Mucosa of descending colon (tissue), 3 donors: ENCODE measurements around the gene RPAP3. TPM values are rescaled to one million over a fixed set of nuclear protein-coding genes. Genes with fewer than 3 reads are reported as not detected.

ENCODE experiments used
- ATAC-seq: fragments of 200-7000 bp; cut with Tn5 transposase; one replicate; pipeline ENCODE4 v1.9.1; 2020; ENCODE audit warnings: mild to moderate bottlenecking, moderate library complexity
- DNase-seq, 3 donors: peaks; one replicate each; pipeline ENCODE4 v3.0.0-alpha.2; 2020
- H3K36me3 ChIP-seq: fragments of 200-600 bp; one replicate; pipeline ENCODE4 v1.8.0; 2021; ENCODE audit warnings: low read depth, mild to moderate bottlenecking
- H3K4me1 ChIP-seq: fragments of 200-600 bp; one replicate; pipeline ENCODE4 v1.8.0; 2021; ENCODE audit warnings: low read depth, mild to moderate bottlenecking
- H3K4me3 ChIP-seq: fragments of 200-600 bp; one replicate; pipeline ENCODE4 v1.8.0; 2021; ENCODE audit warnings: mild to moderate bottlenecking
- H3K9me3 ChIP-seq: fragments of 200-600 bp; one replicate; pipeline ENCODE4 v1.8.0; 2021; ENCODE audit warnings: mild to moderate bottlenecking
- intact Hi-C, 2 donors: fragments of 100-400 bp; cut with DNase I in 1 of 2; cut with micrococcal nuclease in 1 of 2; formaldehyde crosslinking; loops; one replicate each; pipeline versions ENCODE4 v1.11.0 to v1.11.1; 2022; cut with DNase I, micrococcal nuclease
- total RNA-seq, 3 donors: library from RNA; stranded (reverse); fragmentation: NEBNext Ultra II Directional in 2 of 3; extraction: Animal tissue kit (Norgen Biotek cat#: 25700) in 2 of 3; gene quantifications; one replicate each; pipeline versions ENCODE4 v1.2.1 to v1.2.4, GENCODE V29; 2021 to 2023
- TF ChIP-seq, protein P1 (sequence below): fragments of 200-600 bp; IDR thresholded peaks from one replicate; pipeline ENCODE4 v1.8.0; 2022; ENCODE audit warnings: antibody characterized with exemption, mild to moderate bottlenecking
- donor health status: DM: no; HTN: no; CAD: no; lungs with moderate emphysema.
- donor health status: DM: no; HTN: no; CAD: no.
- donor health status: DM: no; HTN: yes; CAD: no.

RPAP3 gene
- total RNA-seq, 3 donors from 2014 or later, result 16.5 to 26.0 (median 20.0) TPM

DNA sequence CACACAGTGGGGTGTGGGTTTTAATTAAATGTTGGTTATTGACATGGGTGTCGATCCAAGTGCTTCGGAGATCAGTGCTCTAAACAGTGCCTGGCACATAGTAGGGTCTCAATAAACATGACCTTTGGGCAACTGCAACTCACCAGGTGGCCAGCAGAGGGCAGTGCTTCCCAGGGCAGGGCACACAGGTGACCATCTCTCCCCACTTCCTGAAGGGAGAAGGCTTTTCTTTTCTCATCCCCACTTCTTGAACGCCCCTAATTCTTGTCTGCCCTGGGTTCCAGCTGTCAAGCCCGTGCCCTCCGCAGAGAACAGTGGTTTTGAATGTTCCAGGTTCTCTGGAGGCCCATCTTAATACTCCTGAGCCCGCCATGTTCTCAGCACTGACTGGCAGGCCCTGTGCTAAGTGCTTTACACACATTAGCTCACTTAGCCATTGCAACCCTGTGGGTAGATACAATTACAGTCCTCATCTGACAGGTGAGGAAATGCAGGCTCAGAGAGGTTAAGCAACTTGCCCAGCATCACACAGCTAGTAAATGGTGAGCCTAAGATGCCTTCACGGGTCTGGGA is 36.5 kb upstream of the RPAP3 start:
- peak; percentile 52 for ATAC-seq
- Histone ChIP-seq H3K4me3 (no peak overlapping the region), H3K9me3 (no peaks in the 10 kb centered on the region), H3K4me1 (peaks cover 14% of the 10 kb centered on the region), H3K36me3 (no peaks in the 10 kb centered on the region)
- intact Hi-C loops, result loop anchor here in 1 of 2 donors (10.0 kb wide), 1 partner anchor 92 kb away; no protein-coding TSS in a partner anchor
- peak; percentile 65 to 85 (median 77) for DNase-seq
- TF ChIP-seq, protein P1, sequence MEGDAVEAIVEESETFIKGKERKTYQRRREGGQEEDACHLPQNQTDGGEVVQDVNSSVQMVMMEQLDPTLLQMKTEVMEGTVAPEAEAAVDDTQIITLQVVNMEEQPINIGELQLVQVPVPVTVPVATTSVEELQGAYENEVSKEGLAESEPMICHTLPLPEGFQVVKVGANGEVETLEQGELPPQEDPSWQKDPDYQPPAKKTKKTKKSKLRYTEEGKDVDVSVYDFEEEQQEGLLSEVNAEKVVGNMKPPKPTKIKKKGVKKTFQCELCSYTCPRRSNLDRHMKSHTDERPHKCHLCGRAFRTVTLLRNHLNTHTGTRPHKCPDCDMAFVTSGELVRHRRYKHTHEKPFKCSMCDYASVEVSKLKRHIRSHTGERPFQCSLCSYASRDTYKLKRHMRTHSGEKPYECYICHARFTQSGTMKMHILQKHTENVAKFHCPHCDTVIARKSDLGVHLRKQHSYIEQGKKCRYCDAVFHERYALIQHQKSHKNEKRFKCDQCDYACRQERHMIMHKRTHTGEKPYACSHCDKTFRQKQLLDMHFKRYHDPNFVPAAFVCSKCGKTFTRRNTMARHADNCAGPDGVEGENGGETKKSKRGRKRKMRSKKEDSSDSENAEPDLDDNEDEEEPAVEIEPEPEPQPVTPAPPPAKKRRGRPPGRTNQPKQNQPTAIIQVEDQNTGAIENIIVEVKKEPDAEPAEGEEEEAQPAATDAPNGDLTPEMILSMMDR, result peak; percentile 94

DNA sequence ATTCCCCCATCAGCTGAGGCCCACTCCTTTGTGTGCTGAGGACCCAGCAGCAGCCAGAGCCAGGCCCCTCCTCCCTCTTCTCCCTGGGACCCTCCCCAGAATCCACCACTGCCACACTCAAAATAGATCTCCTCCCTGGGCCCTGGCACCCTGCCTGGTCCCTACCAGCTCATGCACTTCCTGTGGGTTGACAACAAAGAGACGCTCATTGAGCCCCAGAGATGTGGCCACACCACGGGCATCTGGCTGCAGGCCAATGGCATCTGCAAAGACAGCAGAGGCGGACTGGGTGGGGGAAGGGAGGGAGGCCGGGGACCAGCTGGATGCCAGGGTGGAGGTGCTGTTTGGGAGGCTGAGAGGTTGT is 35.5 kb upstream of the RPAP3 start:
- Histone ChIP-seq H3K36me3 (no peaks in the 10 kb centered on the region), H3K9me3 (no peaks in the 10 kb centered on the region), H3K4me1 (peaks cover 20% of the 10 kb centered on the region), H3K4me3 (no peak overlapping the region)
- ATAC-seq, result peak; percentile 53
- DNase-seq, result peak; percentile 83 to 92 (median 83)
- TF ChIP-seq, protein P1, result no peak
- intact Hi-C loops, result loop anchor here in 1 of 2 donors (10.0 kb wide), 1 partner anchor 93 kb away; no protein-coding TSS in a partner anchor

DNA sequence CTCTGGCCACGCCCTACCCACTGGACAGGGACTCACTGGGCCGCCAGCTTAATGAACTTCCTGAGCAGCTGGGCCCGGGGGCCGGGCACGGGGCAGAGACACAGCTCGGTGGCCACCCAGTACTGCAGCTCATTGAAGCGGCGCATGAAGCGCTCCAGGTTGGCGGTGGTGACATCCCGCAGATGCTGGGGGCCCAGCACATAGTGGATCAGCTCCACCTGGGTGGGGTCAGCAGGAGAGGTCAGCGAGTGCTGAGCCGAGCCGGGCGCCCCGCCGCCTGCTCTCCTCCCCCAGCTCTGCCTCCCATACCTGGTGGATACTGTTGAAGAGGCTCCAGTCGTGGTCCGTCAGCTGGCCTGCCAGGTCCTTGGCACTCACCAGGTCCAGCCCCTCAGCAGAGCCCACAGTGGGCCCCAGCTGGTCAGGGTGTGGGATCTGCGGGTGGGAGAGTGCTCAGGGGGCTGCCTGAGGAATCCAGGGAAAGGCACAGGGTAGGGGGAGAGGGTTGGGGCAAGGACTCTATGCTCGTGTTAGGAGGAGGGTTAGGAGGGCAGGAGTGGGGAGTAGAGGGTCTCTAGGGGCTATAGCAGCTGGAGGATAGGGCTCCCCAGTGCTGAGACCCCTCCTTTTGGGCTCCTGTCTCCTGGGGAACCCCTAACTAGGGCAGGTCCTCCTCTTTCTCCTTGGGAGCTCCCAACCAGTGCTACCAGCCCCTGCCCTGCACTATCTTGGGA is 34.9 kb upstream of the RPAP3 start:
- H3K4me1 ChIP-seq, result peaks cover 24% of the 10 kb centered on the region
- TF ChIP-seq, protein P1, result no peak
- intact Hi-C loops, result loop anchor here in 1 of 2 donors (10.0 kb wide), 1 partner anchor 94 kb away; no protein-coding TSS in a partner anchor
- peak; percentile 4 for ATAC-seq
- DNase-seq, result peak in 2 of 3 donors; percentile 54 to 70
- H3K4me3 ChIP-seq, result no peak overlapping the region
- no peaks in the 10 kb centered on the region for H3K9me3 ChIP-seq
- no peaks in the 10 kb centered on the region for H3K36me3 ChIP-seq

DNA sequence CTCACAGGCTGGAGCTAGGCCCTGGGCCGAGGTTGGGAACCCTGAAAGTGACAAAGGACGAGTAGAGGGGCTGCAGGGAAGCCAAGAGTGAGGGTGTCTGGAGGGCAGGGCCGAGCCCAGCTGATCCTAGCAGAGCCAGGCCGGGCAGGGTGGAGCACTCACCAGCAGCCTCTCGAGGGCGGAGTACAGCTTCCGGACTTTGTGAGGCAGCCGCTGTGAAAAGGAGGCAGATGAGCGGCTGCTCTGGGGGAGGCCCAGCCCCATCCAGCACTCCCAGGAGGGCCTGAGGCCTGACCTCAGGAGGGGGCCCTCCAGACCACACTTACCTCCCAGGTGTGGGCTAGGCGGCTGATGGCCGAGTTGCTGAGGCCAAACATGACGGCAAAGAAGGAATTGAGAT is 34.1 kb upstream of the RPAP3 start:
- TF ChIP-seq, protein P1, result no peak
- Histone ChIP-seq H3K4me1 (peaks cover 26% of the 10 kb centered on the region), H3K4me3 (no peak overlapping the region), H3K9me3 (no peaks in the 10 kb centered on the region), H3K36me3 (no peaks in the 10 kb centered on the region)
- intact Hi-C loops, result loop anchor here in 1 of 2 donors (10.0 kb wide), 1 partner anchor 95 kb away; no protein-coding TSS in a partner anchor
- DNase-seq (peak; percentile 50 to 70 (median 68)), ATAC-seq (peak; percentile 58)

DNA sequence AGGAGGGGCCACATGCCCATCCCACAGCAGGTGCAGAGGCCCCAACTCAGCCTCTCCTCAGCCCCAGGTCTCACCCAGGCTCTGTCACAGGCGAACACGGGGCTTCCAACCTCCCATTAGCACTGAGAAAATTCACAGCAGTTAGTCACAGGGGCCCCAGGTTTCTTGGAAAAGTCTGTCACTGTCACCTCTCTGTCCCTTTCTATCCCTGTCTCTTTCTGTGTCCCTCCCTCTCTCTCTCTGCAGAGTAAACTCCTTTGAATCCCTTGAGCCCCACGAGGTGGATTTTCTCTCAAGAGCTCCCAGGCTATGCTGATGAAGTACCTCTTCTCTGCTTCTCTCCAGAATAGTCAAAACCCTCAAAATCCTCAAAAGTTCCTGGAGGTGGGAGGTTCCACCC is 33.5 kb upstream of the RPAP3 start:
- intact Hi-C loops, result no loop called here
- H3K4me1 ChIP-seq, result peaks cover 26% of the 10 kb centered on the region
- TF ChIP-seq, protein P1, result no peak
- H3K9me3 ChIP-seq, result no peaks in the 10 kb centered on the region
- no peak overlapping the region for H3K4me3 ChIP-seq
- DNase-seq, result no peak
- H3K36me3 ChIP-seq, result no peaks in the 10 kb centered on the region
- no peak for ATAC-seq
